ENCODE data around the gene EIF2B2.

EIF2B2 gene

GRCh38 chr14:75002392-75003249 lies at the start of gene EIF2B2:
Gene EIF2B2, plus strand, starts transcription at chr14:75002921. Its CDS starts 70 bp downstream, at chr14:75002991.
- DNase-seq (ENCODE audit: insufficient read length, low spot score), result peak; percentile 70
- FAIRE-seq, result peak; percentile 78
- peak; percentile 53 for TF ChIP-seq POLR2A (IDR thresholded peaks at IDR 0.05; ENCODE audit: low read depth, low read length)

GRCh38 chr14:74953686-74954085 lies 49.0 kb upstream of the EIF2B2 start:
- no peak for TF ChIP-seq POLR2A (IDR thresholded peaks at IDR 0.05; ENCODE audit: low read depth, low read length)
- no peak for FAIRE-seq

GRCh38 chr14:74954232-74954946 lies 48.3 kb upstream of the EIF2B2 start:
- FAIRE-seq (no peak), DNase-seq (ENCODE audit: insufficient read length, low spot score) (no peak)
- no peak for TF ChIP-seq POLR2A (IDR thresholded peaks at IDR 0.05; ENCODE audit: low read depth, low read length)

More at GRCh38 chr14:74953686-74954085, 49.0 kb upstream of the EIF2B2 start:
- no peak for DNase-seq (ENCODE audit: insufficient read length, low spot score)

GRCh38 chr14:74954947-74955228 lies 47.8 kb upstream of the EIF2B2 start:
- FAIRE-seq, result no peak
- DNase-seq (ENCODE audit: insufficient read length, low spot score), result no peak
- no peak for TF ChIP-seq POLR2A (IDR thresholded peaks at IDR 0.05; ENCODE audit: low read depth, low read length)

- DNase-seq (ENCODE audit: insufficient read length, low spot score) (no peak), FAIRE-seq (no peak)
- peak; percentile 89 for TF ChIP-seq POLR2A (IDR thresholded peaks at IDR 0.05; ENCODE audit: low read depth, low read length)
Measured at GRCh38 chr14:74955229-74956026, 47.3 kb upstream of the EIF2B2 start, which contains the start of gene PGF. Gene PGF, minus strand, starts transcription at chr14:74955597. Its CDS starts 355 bp downstream, at chr14:74955242.

- no peak for TF ChIP-seq POLR2A (IDR thresholded peaks at IDR 0.05; ENCODE audit: low read depth, low read length)
- FAIRE-seq (no peak), DNase-seq (ENCODE audit: insufficient read length, low spot score) (no peak)
Measured at GRCh38 chr14:74956027-74956279, 46.8 kb upstream of the EIF2B2 start.

- FAIRE-seq (no peak), DNase-seq (ENCODE audit: insufficient read length, low spot score) (no peak)
- TF ChIP-seq POLR2A (IDR thresholded peaks at IDR 0.05; ENCODE audit: low read depth, low read length), result no peak
Measured at GRCh38 chr14:74956280-74957072, 46.2 kb upstream of the EIF2B2 start.

- FAIRE-seq (no peak), DNase-seq (ENCODE audit: insufficient read length, low spot score) (no peak)
- no peak for TF ChIP-seq POLR2A (IDR thresholded peaks at IDR 0.05; ENCODE audit: low read depth, low read length)
Measured at GRCh38 chr14:74959596-74960180, 43.0 kb upstream of the EIF2B2 start.

- no peak for TF ChIP-seq POLR2A (IDR thresholded peaks at IDR 0.05; ENCODE audit: low read depth, low read length)
- FAIRE-seq, result no peak
- no peak for DNase-seq (ENCODE audit: insufficient read length, low spot score)
Measured at GRCh38 chr14:74960736-74961135, 42.0 kb upstream of the EIF2B2 start.

- no peak for FAIRE-seq
- no peak for DNase-seq (ENCODE audit: insufficient read length, low spot score)
- no peak for TF ChIP-seq POLR2A (IDR thresholded peaks at IDR 0.05; ENCODE audit: low read depth, low read length)
Measured at GRCh38 chr14:74961238-74961911, 41.3 kb upstream of the EIF2B2 start.

GRCh38 chr14:74962046-74962445 lies 40.7 kb upstream of the EIF2B2 start:
- no peak for TF ChIP-seq POLR2A (IDR thresholded peaks at IDR 0.05; ENCODE audit: low read depth, low read length)
- FAIRE-seq (no peak), DNase-seq (ENCODE audit: insufficient read length, low spot score) (no peak)

- no peak for TF ChIP-seq POLR2A (IDR thresholded peaks at IDR 0.05; ENCODE audit: low read depth, low read length)
- FAIRE-seq, result no peak
- DNase-seq (ENCODE audit: insufficient read length, low spot score), result no peak
Measured at GRCh38 chr14:74962493-74962892, 40.2 kb upstream of the EIF2B2 start.

Data from H54 (cell line).